Adipocyte (in vitro differentiated cells): ENCODE measurements around the gene RPS10.

Experiments used
- DNase-seq: peaks from one replicate; pipeline ENCODE4 v3.0.0-alpha.2; 2015; ENCODE audit warnings: low read depth
- H3K27me3 ChIP-seq: replicated peaks from 2 replicates; pipeline ENCODE4 v1.7.0; 2013; ENCODE audit warnings: mild to moderate bottlenecking, low read length, moderate library complexity; ENCODE audit not compliant: control insufficient read depth, insufficient read depth
- H3K36me3 ChIP-seq: 2 replicates; pipeline ENCODE4 v1.7.0; 2013; ENCODE audit warnings: low read length, mild to moderate bottlenecking, moderate library complexity; ENCODE audit not compliant: control insufficient read depth, insufficient read depth, severe bottlenecking
- H3K4me1 ChIP-seq: 2 replicates; pipeline ENCODE4 v1.7.0; 2013; ENCODE audit warnings: mild to moderate bottlenecking, low read length, moderate library complexity; ENCODE audit not compliant: control insufficient read depth, insufficient read depth
- H3K4me3 ChIP-seq: 2 replicates; pipeline ENCODE4 v1.7.0; 2013; ENCODE audit warnings: mild to moderate bottlenecking, low read length, moderate library complexity
- H3K9ac ChIP-seq: 2 replicates; pipeline ENCODE4 v1.7.0; 2013; ENCODE audit warnings: mild to moderate bottlenecking, low read length, moderate library complexity
- H3K9me3 ChIP-seq: 2 replicates; pipeline ENCODE4 v1.7.0; 2013; ENCODE audit warnings: mild to moderate bottlenecking, low read length, moderate library complexity; ENCODE audit not compliant: control insufficient read depth

The RPS10 gene

GRCh38 chr6:34463299-34463698 lies 37.4 kb upstream of the RPS10 start:
- H3K36me3 ChIP-seq, result no peaks in the 10 kb centered on the region
- no peak overlapping the region for H3K9ac ChIP-seq
- H3K4me3 ChIP-seq, result no peak overlapping the region
- H3K27me3 ChIP-seq, result peaks cover 34% of the 10 kb centered on the region
- no peak for DNase-seq
- H3K9me3 ChIP-seq, result no peaks in the 10 kb centered on the region
- peaks cover 4% of the 10 kb centered on the region for H3K4me1 ChIP-seq

GRCh38 chr6:34462551-34462971 lies 36.7 kb upstream of the RPS10 start:
- H3K4me1 ChIP-seq, result peaks cover 4% of the 10 kb centered on the region
- peaks cover 34% of the 10 kb centered on the region for H3K27me3 ChIP-seq
- H3K4me3 ChIP-seq, result no peak overlapping the region
- no peak overlapping the region for H3K9ac ChIP-seq
- DNase-seq, result no peak
- no peaks in the 10 kb centered on the region for H3K9me3 ChIP-seq
- H3K36me3 ChIP-seq, result no peaks in the 10 kb centered on the region

- Histone ChIP-seq H3K4me3 (no peak overlapping the region), H3K4me1 (peaks cover 4% of the 10 kb centered on the region)
- DNase-seq, result no peak
These were observed 36.1 kb upstream of the RPS10 start for GRCh38 chr6:34462010-34462409.

GRCh38 chr6:34460796-34461507 lies 35.1 kb upstream of the RPS10 start:
- peaks cover 21% of the 10 kb centered on the region for H3K27me3 ChIP-seq
- H3K9ac ChIP-seq, result no peak overlapping the region
- H3K4me3 ChIP-seq, result no peak overlapping the region
- no peaks in the 10 kb centered on the region for H3K36me3 ChIP-seq
- DNase-seq, result no peak
- H3K9me3 ChIP-seq, result no peaks in the 10 kb centered on the region
- H3K4me1 ChIP-seq, result peaks cover 4% of the 10 kb centered on the region

More at GRCh38 chr6:34462010-34462409, 36.1 kb upstream of the RPS10 start:
- no peaks in the 10 kb centered on the region for H3K36me3 ChIP-seq
- no peak overlapping the region for H3K9ac ChIP-seq
- H3K9me3 ChIP-seq, result no peaks in the 10 kb centered on the region
- H3K27me3 ChIP-seq, result peaks cover 31% of the 10 kb centered on the region

GRCh38 chr6:34459899-34460593 lies 34.2 kb upstream of the RPS10 start:
- Histone ChIP-seq H3K27me3 (peaks cover 15% of the 10 kb centered on the region), H3K36me3 (no peaks in the 10 kb centered on the region), H3K9ac (no peak overlapping the region), H3K9me3 (no peaks in the 10 kb centered on the region), H3K4me3 (no peak overlapping the region), H3K4me1 (peaks cover 4% of the 10 kb centered on the region)
- peak; percentile 61 for DNase-seq

- Histone ChIP-seq H3K4me3 (no peak overlapping the region), H3K27me3 (peaks cover 5% of the 10 kb centered on the region), H3K9ac (no peak overlapping the region), H3K9me3 (no peaks in the 10 kb centered on the region), H3K4me1 (peaks cover 4% of the 10 kb centered on the region), H3K36me3 (no peaks in the 10 kb centered on the region)
- DNase-seq, result peak; percentile 25
These were observed 32.2 kb upstream of the RPS10 start for GRCh38 chr6:34457742-34458735.

- no peak overlapping the region for H3K9ac ChIP-seq
- DNase-seq, result no peak
- H3K27me3 ChIP-seq, result no peaks in the 10 kb centered on the region
- H3K4me3 ChIP-seq, result no peak overlapping the region
- H3K36me3 ChIP-seq, result no peaks in the 10 kb centered on the region
- no peaks in the 10 kb centered on the region for H3K9me3 ChIP-seq
- H3K4me1 ChIP-seq, result no peaks in the 10 kb centered on the region
These were observed 31.5 kb upstream of the RPS10 start for GRCh38 chr6:34457382-34457741.

- no peak overlapping the region for H3K9ac ChIP-seq
- H3K27me3 ChIP-seq, result no peaks in the 10 kb centered on the region
- no peak overlapping the region for H3K4me3 ChIP-seq
- no peaks in the 10 kb centered on the region for H3K36me3 ChIP-seq
- DNase-seq, result no peak
- H3K4me1 ChIP-seq, result no peaks in the 10 kb centered on the region
- peaks cover 7% of the 10 kb centered on the region for H3K9me3 ChIP-seq
These were observed 30.0 kb upstream of the RPS10 start for GRCh38 chr6:34455831-34456230.

GRCh38 chr6:34451192-34451591 lies 25.3 kb upstream of the RPS10 start:
- Histone ChIP-seq H3K9ac (no peak overlapping the region), H3K9me3 (peaks cover 7% of the 10 kb centered on the region), H3K36me3 (no peaks in the 10 kb centered on the region), H3K4me3 (no peak overlapping the region), H3K27me3 (peaks cover 20% of the 10 kb centered on the region), H3K4me1 (no peaks in the 10 kb centered on the region)
- DNase-seq, result no peak

GRCh38 chr6:34447910-34448309 lies 22.0 kb upstream of the RPS10 start:
- Histone ChIP-seq H3K36me3 (no peaks in the 10 kb centered on the region), H3K9me3 (peaks cover 7% of the 10 kb centered on the region), H3K9ac (no peak overlapping the region), H3K27me3 (peaks cover 23% of the 10 kb centered on the region), H3K4me1 (no peaks in the 10 kb centered on the region), H3K4me3 (no peak overlapping the region)
- DNase-seq, result no peak

GRCh38 chr6:34447386-34447785 lies 21.5 kb upstream of the RPS10 start:
- no peak for DNase-seq
- Histone ChIP-seq H3K9ac (no peak overlapping the region), H3K36me3 (no peaks in the 10 kb centered on the region), H3K9me3 (peaks cover 7% of the 10 kb centered on the region), H3K4me3 (no peak overlapping the region), H3K27me3 (peaks cover 23% of the 10 kb centered on the region), H3K4me1 (no peaks in the 10 kb centered on the region)
